NT2/D1 (cell line): Measurements from ENCODE around the gene MAPK6.

ENCODE experiments used
- YY1 ChIP-seq: IDR thresholded peaks from 2 replicates; pipeline ENCODE4 v1.6.1; 2011; ENCODE audit not compliant: insufficient read length, insufficient read depth
- ZNF274 ChIP-seq: IDR thresholded peaks from 2 replicates; pipeline ENCODE4 v1.6.1; 2011; ENCODE audit warnings: mild to moderate bottlenecking, low read depth, low read length

- TF ChIP-seq YY1 (no peak), ZNF274 (no peak)
Measured at GRCh38 chr15:51982013-51982769, 36.8 kb upstream of the MAPK6 start.
